ENCODE results near the gene SLC6A20.
"Not testable (repeated sequence)": the region's sequence is repeated elsewhere in the genome, so short reads cannot be mapped to it uniquely, and the experiment has no call there.

Gene SLC6A20

DNA sequence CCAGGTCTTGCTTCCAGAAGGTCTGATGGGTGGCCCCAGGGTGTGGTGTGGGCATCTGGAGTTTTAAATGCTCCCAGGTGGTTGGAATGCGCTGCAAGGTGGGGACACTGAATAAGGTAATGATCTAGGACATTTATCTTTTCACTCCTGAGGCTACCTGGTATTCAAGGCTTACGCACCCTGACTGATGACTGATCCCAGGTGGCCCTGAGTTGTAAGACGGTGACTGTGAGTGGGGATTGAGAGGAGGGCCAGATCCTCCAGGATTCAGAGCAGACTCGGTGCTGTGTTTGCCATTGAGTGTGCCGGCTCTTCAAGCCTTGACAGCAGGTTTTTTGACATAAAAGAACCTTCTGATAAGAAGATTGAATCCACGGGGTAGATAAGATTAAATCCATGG is 40.3 kb downstream of the SLC6A20 start:
- DNase-seq = no peak

DNA sequence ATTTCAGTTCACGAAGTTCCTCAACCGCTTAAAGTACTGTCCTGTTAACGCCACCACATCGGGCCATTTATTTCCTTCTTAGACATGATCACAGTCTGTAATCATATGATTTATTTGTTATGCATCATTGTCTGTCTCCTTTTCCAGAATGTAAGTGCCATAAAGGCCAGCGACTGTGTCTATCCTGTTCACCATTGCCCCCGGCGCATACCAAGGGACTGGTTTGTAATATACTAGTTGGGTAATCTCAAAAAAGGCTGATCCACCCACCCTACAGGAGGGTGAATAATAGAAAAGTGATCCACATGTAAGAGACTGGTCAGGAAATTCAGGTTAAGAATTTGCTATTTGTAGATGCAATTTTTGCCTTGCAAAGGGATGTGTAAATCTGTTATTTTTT is 41.9 kb downstream of the SLC6A20 start:
- no peak for DNase-seq

- DNase-seq = no peak
These were observed 43.2 kb downstream of the SLC6A20 start for GRCh38 chr3:45753095-45753494.

DNA sequence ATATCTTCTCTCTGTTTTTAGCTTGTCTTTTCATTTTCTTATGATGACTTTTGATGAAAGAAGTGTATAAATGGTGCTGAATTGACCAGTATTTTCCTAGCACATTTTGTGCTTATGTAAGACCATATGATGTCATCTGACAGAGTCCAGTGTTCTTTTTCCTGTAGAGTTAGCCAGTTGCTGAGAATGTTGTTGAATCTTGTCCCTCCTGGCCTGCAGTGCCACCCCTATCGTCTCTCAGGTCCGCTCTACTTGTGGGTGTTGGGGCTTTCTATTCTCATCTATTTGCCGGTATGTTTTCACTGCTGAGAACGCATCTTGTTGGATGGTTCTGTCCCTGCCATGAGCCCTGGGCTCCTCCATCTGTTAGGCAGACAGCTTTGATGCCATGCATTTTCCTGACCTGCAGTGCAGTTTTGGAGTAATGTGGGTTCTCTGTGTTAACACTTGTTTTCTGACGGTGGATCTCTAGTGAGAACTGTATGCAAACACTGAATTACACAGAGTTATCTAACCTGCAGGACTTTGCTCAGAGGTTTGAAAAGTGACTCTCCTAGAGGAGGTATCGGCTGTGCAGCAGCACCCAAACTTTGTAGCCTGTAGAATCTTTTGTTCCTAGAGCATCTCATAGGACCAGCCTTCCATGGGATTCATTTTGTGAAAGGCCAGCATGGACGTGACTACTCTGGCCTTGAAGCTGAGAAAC is 44.6 kb downstream of the SLC6A20 start:
- no peak for DNase-seq

DNA sequence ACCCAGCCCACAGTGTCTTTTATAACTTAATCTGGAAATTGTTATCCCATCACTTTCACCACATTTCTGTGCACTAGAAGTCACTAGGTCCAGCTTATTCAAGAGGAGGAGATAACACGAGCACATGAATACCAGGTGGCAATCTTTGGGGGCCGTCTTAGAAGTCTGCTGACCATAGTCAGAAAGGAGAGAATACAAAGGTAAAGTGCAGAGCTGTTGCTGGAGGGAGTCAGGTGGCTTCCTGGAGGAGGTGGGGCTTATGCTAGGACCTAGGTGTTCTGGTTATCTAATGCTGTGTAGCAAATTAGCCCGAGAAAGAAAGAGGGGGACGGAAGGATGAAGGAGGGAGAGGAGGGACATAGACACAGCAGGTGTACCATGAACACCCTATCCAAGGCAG is 46.5 kb downstream of the SLC6A20 start:
- DNase-seq = no peak

GRCh38 chr3:45749036-45749600 is 47.2 kb downstream of the SLC6A20 start:
- DNase-seq = not testable (repeated sequence)

- DNase-seq = no peak
These were observed 48.3 kb downstream of the SLC6A20 start for GRCh38 chr3:45748068-45748467.

- DNase-seq = no peak
These were observed 49.3 kb downstream of the SLC6A20 start for GRCh38 chr3:45746777-45747622.

DNA sequence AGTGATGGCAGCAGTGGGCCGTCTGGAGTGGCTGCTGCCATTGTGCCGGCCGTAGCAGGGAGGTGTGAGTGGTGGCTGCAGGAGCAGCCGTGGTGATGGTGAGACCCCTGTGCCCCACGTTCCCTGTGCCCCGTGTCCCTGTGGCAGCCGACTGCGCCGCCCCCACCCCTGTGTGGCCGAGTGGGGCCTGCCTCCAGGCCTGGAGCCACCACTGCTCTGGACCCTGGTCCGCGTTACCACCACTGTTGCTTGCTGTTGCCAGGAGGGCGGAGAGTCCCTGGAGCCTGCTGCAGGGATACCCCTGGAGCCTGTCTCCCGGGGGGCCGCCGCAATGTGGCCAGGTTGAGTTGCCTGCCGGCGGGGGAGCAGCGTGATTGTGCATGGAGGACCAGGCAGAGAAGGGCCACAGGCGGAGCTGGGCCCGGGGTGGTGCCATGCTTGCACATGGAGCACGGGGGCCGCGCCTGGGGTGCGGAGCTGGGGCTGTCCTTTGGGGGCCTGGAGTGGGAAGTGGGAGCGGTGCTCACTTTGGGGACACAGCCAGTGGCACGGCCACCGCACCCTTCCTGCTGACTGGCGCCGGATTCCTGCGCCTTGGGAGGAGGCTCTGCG is 50.1 kb downstream of the SLC6A20 start:
- DNase-seq = no peak

GRCh38 chr3:45742461-45743089 is 53.8 kb downstream of the SLC6A20 start:
- DNase-seq = no peak

GRCh38 chr3:45741742-45742460 is 54.4 kb downstream of the SLC6A20 start:
- DNase-seq = no peak

DNA sequence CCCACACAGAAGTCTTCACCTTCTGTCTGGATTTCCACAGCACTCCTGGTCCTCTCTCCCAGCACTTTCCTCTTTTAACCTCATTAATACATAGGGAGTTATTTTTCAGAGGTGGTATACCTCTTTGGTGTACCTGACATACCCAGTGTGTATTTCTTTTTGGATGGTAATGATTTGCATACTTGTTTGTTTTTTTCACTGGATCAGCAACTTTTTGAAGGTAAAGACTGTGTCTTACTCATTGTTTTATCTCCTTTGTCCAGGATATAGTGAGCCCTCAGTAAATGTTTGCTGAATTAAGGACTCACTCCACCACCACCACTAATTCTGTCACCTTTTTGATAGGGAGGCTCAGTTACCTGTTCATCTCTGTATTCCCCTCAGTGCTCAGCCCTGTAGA is 55.1 kb downstream of the SLC6A20 start:
- DNase-seq = no peak

DNA sequence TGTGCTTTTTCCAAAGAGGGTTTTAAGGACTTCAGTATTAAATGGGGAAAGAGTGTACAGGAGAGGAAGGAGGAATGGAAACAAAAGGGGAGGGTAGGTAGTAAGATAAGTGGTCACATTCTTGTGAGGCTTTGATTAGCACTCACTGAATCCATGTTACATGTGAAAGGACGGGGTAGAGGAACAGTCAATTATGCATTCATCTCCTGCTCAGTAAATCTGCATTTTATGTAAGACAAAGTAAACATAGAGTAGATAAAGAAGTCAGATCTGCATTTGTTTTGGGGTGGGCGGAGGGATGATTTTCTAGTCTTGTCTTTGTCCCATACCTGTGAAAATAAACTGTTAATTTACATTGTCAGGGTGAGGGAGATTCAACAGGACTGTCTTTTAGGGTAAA is 56.3 kb downstream of the SLC6A20 start:
- no peak for DNase-seq

DNA sequence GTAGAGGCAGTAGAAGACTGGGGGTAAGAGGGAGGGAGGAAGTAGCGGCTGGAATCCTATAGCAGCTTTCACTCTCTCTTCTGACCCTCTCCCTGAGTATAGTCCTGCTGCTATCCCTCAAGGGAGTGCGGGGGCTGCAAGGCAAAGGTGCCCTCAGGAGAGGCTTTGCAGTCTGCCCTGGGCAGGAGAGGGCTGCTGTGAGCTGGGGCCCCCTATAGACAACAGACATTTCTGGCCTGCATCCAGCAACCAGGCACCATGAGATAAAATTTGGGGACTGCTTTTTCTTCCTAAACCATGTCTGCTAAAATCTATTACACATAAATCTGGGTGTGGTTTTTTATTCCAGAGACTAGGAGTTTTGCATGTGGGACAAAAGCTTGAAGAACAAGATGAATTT is 59.1 kb downstream of the SLC6A20 start:
- no peak for DNase-seq

DNA sequence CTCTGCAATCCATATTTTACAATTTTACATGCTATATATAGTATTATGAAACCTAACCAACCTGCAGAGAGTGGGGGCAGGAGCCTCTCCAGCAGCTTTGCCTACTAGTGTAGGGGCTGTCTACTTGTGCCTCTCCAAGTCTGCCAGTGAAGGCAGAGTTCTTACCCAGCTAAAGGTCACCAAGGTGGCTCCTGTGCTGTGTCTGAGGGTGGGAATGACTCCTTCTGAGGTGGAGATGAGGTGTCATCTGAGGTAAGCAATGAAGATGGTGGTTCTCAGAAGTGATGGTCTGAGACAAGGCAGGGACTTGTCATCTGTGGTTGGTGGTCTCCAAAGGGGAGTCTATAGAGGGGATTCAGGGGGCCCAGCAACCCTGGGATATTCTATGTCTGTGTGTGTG is 59.6 kb downstream of the SLC6A20 start:
- no peak for DNase-seq

GRCh38 chr3:45730409-45731154 is 65.8 kb downstream of the SLC6A20 start:
- DNase-seq = no peak

DNA sequence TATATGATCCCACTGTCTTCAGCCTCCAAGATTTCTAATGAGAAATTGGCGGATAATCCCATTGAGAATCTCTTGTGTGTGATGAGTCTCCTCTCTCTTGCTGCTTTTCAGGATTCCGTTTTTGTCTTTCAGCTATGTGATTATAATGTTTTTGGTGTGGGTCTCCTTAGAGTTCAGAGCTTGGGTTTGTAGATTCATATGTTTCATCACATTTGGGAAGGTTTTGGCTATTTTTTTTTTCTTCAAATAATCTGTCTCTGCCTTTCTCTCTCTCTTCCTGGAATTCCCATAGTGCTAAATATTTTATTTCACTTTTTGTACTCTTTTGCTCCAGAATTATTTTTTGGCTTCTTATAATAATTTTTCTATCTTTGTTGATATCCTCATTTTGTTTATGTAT is 66.7 kb downstream of the SLC6A20 start:
- DNase-seq = no peak

DNA sequence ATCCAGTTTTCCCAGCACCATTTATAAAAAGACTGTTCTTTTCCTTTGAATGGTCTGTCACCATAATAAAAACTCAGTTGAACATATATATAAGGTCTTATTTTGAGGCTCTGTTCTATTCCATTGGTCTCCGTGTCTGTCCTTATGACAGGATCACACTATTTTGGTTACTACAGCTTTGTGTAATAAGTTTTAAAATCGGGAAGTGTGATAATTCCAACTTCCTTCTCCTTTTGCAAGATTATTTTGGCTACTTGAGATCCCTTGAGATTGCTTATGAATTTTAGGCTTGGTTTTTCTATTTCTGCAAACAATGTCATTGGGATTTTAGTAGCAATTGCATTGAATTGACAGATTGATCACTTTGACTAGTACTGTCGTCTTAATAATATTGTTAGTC is 71.4 kb downstream of the SLC6A20 start:
- no peak for DNase-seq

- DNase-seq = no peak
These were observed 76.5 kb downstream of the SLC6A20 start for GRCh38 chr3:45719655-45720487.

- DNase-seq = no peak
These were observed 79.5 kb downstream of the SLC6A20 start for GRCh38 chr3:45716790-45717336.
